Measurements from ENCODE around the gene PRKN. TPM values are rescaled to one million over a fixed set of nuclear protein-coding genes. Genes with fewer than 3 reads are reported as not detected.
"Not testable (repeated sequence)": the region's sequence is repeated elsewhere in the genome, so short reads cannot be mapped to it uniquely, and the experiment has no call there.

PRKN gene
- total and polyA plus RNA-seq, 9 of the 15 experiments (the other 6 are each of a cell fraction or from before 2014, with no cell fraction given): 0.03 to 0.96 (median 0.15) TPM; not detected in 2

DNA sequence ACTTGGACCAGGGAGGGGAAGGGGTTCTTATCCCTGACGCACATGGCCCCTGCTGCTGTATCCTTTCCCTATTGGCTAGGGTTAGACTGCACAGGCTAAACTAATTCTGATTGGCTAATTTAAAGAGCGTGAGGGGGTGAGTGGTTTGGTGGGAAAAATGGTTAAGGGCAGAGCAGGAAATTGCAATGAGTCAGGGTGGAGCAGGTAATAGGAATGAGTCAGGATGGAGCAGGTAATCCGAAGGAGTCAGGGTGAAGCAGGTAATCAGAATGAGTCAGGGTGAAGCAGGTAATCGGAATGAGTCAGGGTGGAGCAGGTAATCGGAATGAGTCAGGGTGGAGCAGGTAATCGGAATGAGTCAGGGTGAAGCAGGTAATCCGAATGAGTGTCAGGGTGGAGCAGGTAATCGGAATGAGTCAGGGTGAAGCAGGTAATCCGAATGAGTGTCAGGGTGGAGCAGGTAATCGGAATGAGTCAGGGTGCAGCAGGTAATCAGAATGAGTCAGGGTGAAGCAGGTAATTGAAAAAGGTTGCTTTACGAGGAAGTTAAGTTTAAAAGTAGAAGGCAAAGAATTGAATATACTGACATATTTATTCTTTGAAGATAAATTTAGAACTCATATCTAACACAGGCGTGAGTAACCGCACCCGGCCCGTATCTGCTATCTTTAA lies 1412.2 kb downstream of the PRKN start (continued):
- TF ChIP-seq, protein P1, sequence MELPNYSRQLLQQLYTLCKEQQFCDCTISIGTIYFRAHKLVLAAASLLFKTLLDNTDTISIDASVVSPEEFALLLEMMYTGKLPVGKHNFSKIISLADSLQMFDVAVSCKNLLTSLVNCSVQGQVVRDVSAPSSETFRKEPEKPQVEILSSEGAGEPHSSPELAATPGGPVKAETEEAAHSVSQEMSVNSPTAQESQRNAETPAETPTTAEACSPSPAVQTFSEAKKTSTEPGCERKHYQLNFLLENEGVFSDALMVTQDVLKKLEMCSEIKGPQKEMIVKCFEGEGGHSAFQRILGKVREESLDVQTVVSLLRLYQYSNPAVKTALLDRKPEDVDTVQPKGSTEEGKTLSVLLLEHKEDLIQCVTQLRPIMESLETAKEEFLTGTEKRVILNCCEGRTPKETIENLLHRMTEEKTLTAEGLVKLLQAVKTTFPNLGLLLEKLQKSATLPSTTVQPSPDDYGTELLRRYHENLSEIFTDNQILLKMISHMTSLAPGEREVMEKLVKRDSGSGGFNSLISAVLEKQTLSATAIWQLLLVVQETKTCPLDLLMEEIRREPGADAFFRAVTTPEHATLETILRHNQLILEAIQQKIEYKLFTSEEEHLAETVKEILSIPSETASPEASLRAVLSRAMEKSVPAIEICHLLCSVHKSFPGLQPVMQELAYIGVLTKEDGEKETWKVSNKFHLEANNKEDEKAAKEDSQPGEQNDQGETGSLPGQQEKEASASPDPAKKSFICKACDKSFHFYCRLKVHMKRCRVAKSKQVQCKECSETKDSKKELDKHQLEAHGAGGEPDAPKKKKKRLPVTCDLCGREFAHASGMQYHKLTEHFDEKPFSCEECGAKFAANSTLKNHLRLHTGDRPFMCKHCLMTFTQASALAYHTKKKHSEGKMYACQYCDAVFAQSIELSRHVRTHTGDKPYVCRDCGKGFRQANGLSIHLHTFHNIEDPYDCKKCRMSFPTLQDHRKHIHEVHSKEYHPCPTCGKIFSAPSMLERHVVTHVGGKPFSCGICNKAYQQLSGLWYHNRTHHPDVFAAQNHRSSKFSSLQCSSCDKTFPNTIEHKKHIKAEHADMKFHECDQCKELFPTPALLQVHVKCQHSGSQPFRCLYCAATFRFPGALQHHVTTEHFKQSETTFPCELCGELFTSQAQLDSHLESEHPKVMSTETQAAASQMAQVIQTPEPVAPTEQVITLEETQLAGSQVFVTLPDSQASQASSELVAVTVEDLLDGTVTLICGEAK (IDR thresholded peaks at IDR 0.05): peak; percentile 9
- TF ChIP-seq, protein P1 (CRISPR knock-in tag; IDR thresholded peaks at IDR 0.05): not testable (repeated sequence)
- peak; percentile 15 to 40; a peak in 1 of 4 replicates for TF ChIP-seq KDM1A (IDR thresholded peaks at IDR 0.05)
- peak; percentile 33; the same call in 1 of the 2 replicates for TF ChIP-seq CBFA2T3 (IDR thresholded peaks at IDR 0.05)
- peak; percentile 58; the same call in 1 of the 2 replicates for TF ChIP-seq DPF2 (IDR thresholded peaks at IDR 0.05)
- peak; percentile 59; the same call in 1 of the 2 replicates for TF ChIP-seq ATF3 (IDR thresholded peaks at IDR 0.05)
- TF ChIP-seq ATF3 (CRISPR knock-in tag; conservative IDR thresholded peaks at IDR 0.05); MYBL2 (CRISPR knock-in tag; IDR thresholded peaks at IDR 0.05; ENCODE audit: borderline replicate concordance): not testable (repeated sequence)
- peak; percentile 22; the same call in 1 of the 2 replicates for TF ChIP-seq EP400 (IDR thresholded peaks at IDR 0.05)
- peak; percentile 86 for TF ChIP-seq MYBL2 (IDR thresholded peaks at IDR 0.05; ENCODE audit: low read depth)
